Measurements from ENCODE around the gene LRRC26. TPM values are rescaled to one million over a fixed set of nuclear protein-coding genes. Genes with fewer than 3 reads are reported as not detected.

The LRRC26 gene
- total and polyA plus RNA-seq, 2 experiments from 2014 or later, result not detected

DNA sequence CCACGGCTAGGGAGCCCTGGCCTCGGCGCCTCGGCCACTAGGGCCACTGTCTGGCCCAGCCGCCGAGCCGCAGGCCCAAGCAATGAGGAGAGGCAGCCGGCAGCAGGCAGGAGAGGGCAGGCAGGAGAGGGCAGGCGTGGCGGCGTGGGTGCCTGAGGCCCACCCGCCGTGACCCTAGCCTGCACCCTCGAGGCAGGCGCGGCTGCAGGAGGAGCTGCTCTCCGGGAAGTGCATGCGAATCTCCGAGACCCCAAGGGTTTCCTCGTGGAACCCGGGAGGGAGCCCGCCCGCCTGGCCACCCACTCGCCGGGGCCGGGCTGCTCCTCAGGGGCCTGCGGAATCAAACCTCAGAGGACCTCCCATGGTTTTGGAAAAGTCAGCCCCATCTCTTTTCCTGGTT is 21.6 kb downstream of the LRRC26 start:
- H3K79me2 ChIP-seq (ENCODE audit: insufficient read depth), result no peaks in the 10 kb centered on the region
- no peaks in the 10 kb centered on the region; the same call in 1 of the 2 replicates for H3K27me3 ChIP-seq (replicated peaks; ENCODE audit: insufficient read depth)
- no peaks in the 10 kb centered on the region for H3K9me3 ChIP-seq (ENCODE audit: low read depth)
- no peaks in the 10 kb centered on the region for H3F3A ChIP-seq (ENCODE audit: insufficient read depth)
- H3K4me2 ChIP-seq (ENCODE audit: unreplicated experiment), result no peak overlapping the region
- no peak for TF ChIP-seq EZH2phosphoT487 (IDR thresholded peaks at IDR 0.05; ENCODE audit: insufficient read depth, low read depth)
- no peak for TF ChIP-seq EZH2 (IDR thresholded peaks at IDR 0.05; ENCODE audit: insufficient read depth, poor library complexity, severe bottlenecking)
- no peak for DNase-seq
- no peaks in the 10 kb centered on the region for H3K36me3 ChIP-seq (ENCODE audit: low read depth)
- H3K9me2 ChIP-seq (ENCODE audit: insufficient read depth), result no peaks in the 10 kb centered on the region
- H3K4me3 ChIP-seq, result no peak overlapping the region
- WGBS, 2 experiments (ENCODE audit: low coverage in 1 of 2, low lambda C conversion rate in 2 of 2, missing lambda C conversion rate in 2 of 2), result 61 to 72% methylated on average over 22 to 27 of the region's 27 CpGs
- no peak overlapping the region for H2AFZ ChIP-seq
- H3K4me1 ChIP-seq (ENCODE audit: insufficient read depth), result no peaks in the 10 kb centered on the region
- in situ Hi-C loops (cut with MboI), result no loop called here
- no peak overlapping the region for H3K27ac ChIP-seq
- no peak overlapping the region for H3K9ac ChIP-seq
- H4K20me1 ChIP-seq (ENCODE audit: insufficient read depth), result no peaks in the 10 kb centered on the region

- no peaks in the 10 kb centered on the region for H3K9me2 ChIP-seq (ENCODE audit: insufficient read depth)
- H4K20me1 ChIP-seq (ENCODE audit: insufficient read depth), result no peaks in the 10 kb centered on the region
- no peaks in the 10 kb centered on the region for H3K9me3 ChIP-seq (ENCODE audit: low read depth)
- H3K9ac ChIP-seq, result no peak overlapping the region
- H3K27ac ChIP-seq, result no peak overlapping the region
- H3K4me2 ChIP-seq (ENCODE audit: unreplicated experiment), result no peak overlapping the region
- H3K36me3 ChIP-seq (ENCODE audit: low read depth), result no peaks in the 10 kb centered on the region
- no peak overlapping the region for H2AFZ ChIP-seq
- no peak for DNase-seq
- H3K27me3 ChIP-seq (replicated peaks; ENCODE audit: insufficient read depth), result no peaks in the 10 kb centered on the region; the same call in 1 of the 2 replicates
- no peak for TF ChIP-seq EZH2 (IDR thresholded peaks at IDR 0.05; ENCODE audit: insufficient read depth, poor library complexity, severe bottlenecking)
- no peak for TF ChIP-seq EZH2phosphoT487 (IDR thresholded peaks at IDR 0.05; ENCODE audit: insufficient read depth, low read depth)
- no peaks in the 10 kb centered on the region for H3K79me2 ChIP-seq (ENCODE audit: insufficient read depth)
- no peaks in the 10 kb centered on the region for H3F3A ChIP-seq (ENCODE audit: insufficient read depth)
- in situ Hi-C loops (cut with MboI), result no loop called here
- 17 to 25% methylated on average over 8 to 24 of the region's 24 CpGs for WGBS, 2 experiments (ENCODE audit: low coverage in 1 of 2, low lambda C conversion rate in 2 of 2, missing lambda C conversion rate in 2 of 2)
- no peaks in the 10 kb centered on the region for H3K4me1 ChIP-seq (ENCODE audit: insufficient read depth)
- H3K4me3 ChIP-seq, result no peak overlapping the region
Measured at GRCh38 chr9:137147793-137148160, 22.1 kb downstream of the LRRC26 start.

- H2AFZ ChIP-seq, result no peak overlapping the region
- H3K4me3 ChIP-seq, result no peak overlapping the region
- H3K36me3 ChIP-seq (ENCODE audit: low read depth), result no peaks in the 10 kb centered on the region
- no peak overlapping the region for H3K9ac ChIP-seq
- H3K27me3 ChIP-seq (replicated peaks; ENCODE audit: insufficient read depth), result no peaks in the 10 kb centered on the region; the same call in 1 of the 2 replicates
- DNase-seq, result no peak
- H3K9me2 ChIP-seq (ENCODE audit: insufficient read depth), result no peaks in the 10 kb centered on the region
- no peaks in the 10 kb centered on the region for H4K20me1 ChIP-seq (ENCODE audit: insufficient read depth)
- no peaks in the 10 kb centered on the region for H3K4me1 ChIP-seq (ENCODE audit: insufficient read depth)
- TF ChIP-seq EZH2 (IDR thresholded peaks at IDR 0.05; ENCODE audit: insufficient read depth, poor library complexity, severe bottlenecking), result no peak
- no peak for TF ChIP-seq EZH2phosphoT487 (IDR thresholded peaks at IDR 0.05; ENCODE audit: insufficient read depth, low read depth)
- in situ Hi-C loops (cut with MboI), result no loop called here
- H3K9me3 ChIP-seq (ENCODE audit: low read depth), result no peaks in the 10 kb centered on the region
- H3K27ac ChIP-seq, result no peak overlapping the region
- WGBS, 2 experiments (ENCODE audit: low coverage in 1 of 2, low lambda C conversion rate in 2 of 2, missing lambda C conversion rate in 2 of 2), result 81 to 85% methylated on average over 24 to 26 of the region's 26 CpGs
- no peaks in the 10 kb centered on the region for H3F3A ChIP-seq (ENCODE audit: insufficient read depth)
- H3K79me2 ChIP-seq (ENCODE audit: insufficient read depth), result no peaks in the 10 kb centered on the region
- no peak overlapping the region for H3K4me2 ChIP-seq (ENCODE audit: unreplicated experiment)
Measured at GRCh38 chr9:137147091-137147792, 22.6 kb downstream of the LRRC26 start.

DNA sequence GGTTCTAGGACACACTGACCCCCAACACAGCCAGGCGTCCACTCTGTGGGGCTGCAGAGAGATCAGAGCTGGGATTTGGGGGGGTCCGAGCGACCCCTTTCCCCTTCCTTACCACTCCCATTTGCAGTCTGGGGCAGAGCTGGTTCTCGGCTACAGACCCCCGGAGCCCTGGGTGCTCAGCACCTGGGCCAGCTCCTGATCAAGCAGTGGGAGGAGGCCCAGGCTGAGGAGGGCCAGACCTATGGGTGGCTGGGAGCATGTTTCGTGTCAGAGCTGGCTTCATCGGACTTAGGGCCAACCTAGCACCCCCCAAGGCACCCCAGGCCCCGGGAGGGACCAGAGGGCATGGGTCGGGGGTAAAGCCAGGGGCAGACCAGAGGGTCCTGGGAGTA is 23.3 kb downstream of the LRRC26 start:
- no peak overlapping the region for H3K4me2 ChIP-seq (ENCODE audit: unreplicated experiment)
- in situ Hi-C loops (cut with MboI), result no loop called here
- DNase-seq, result no peak
- no peaks in the 10 kb centered on the region for H4K20me1 ChIP-seq (ENCODE audit: insufficient read depth)
- H2AFZ ChIP-seq, result no peak overlapping the region
- H3K79me2 ChIP-seq (ENCODE audit: insufficient read depth), result no peaks in the 10 kb centered on the region
- no peak overlapping the region for H3K27ac ChIP-seq
- H3K9ac ChIP-seq, result no peak overlapping the region
- no peaks in the 10 kb centered on the region for H3F3A ChIP-seq (ENCODE audit: insufficient read depth)
- no peaks in the 10 kb centered on the region for H3K4me1 ChIP-seq (ENCODE audit: insufficient read depth)
- no peaks in the 10 kb centered on the region for H3K9me2 ChIP-seq (ENCODE audit: insufficient read depth)
- no peak overlapping the region for H3K4me3 ChIP-seq
- WGBS, 2 experiments (ENCODE audit: low coverage in 1 of 2, low lambda C conversion rate in 2 of 2, missing lambda C conversion rate in 2 of 2), result 51 to 70% methylated on average over 9 of the region's 9 CpGs
- H3K36me3 ChIP-seq (ENCODE audit: low read depth), result no peaks in the 10 kb centered on the region
- no peak for TF ChIP-seq EZH2phosphoT487 (IDR thresholded peaks at IDR 0.05; ENCODE audit: insufficient read depth, low read depth)
- TF ChIP-seq EZH2 (IDR thresholded peaks at IDR 0.05; ENCODE audit: insufficient read depth, poor library complexity, severe bottlenecking), result no peak
- no peaks in the 10 kb centered on the region; the same call in 1 of the 2 replicates for H3K27me3 ChIP-seq (replicated peaks; ENCODE audit: insufficient read depth)
- H3K9me3 ChIP-seq (ENCODE audit: low read depth), result no peaks in the 10 kb centered on the region

Data from GM23248 (cell line).